SK-N-DZ (cell line): Measurements from ENCODE around the gene MYH13.

ENCODE experiments used
- DNase-seq: peaks from one replicate; pipeline ENCODE4 v3.0.0-alpha.2; 2015; ENCODE audit warnings: low spot score

Gene MYH13

DNA sequence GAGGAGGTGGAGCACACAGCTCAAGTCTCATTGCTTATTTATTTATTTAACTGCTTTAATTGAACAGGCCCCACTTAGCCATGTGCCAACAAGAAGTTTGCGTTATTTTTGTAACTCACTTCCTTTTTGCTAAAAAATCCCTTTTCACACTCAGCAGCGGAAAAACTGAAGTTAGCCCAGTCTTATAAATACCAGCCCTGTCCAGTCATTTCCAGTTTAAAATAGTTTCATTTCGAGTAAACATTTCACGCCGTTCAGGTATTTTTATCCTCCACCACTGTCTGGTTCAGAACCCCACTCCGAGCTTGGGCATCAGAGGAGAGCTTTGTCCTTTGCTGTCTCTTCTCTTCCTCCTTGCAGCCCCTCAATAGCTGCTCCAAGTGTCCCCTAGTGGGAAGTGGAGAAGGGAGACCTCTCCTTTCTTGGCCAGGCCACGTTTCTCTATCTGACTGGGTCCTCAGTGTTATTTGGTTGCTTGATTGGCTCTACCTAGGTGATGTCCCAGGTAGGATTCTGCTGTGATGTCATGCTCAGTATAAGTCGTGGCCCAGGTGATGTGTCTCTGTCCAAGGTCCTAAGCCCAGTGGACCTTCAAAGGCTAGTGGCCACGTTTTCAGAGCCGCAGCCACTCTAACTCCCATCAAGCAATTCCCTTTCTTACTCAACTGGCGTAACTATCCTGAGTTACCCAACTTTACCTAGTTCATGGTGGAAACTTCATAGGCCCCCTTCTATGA lies 121.4 kb downstream of the MYH13 start:
- DNase-seq: no peak
